Cardiac fibroblast (primary cell): Measurements from ENCODE around the gene RUNDC3A.

Source experiments
- DNase-seq, 2 donors: peaks; one replicate each; pipeline versions ENCODE4 v3.0.0 to v3.0.0-alpha.2; 2010; ENCODE audit warnings: low read depth in 2 of 2
- H3K4me3 ChIP-seq, 2 donors: replicated peaks in 1 of 2; 1 replicate in 1 of 2; 2 replicates in 1 of 2; pipeline ENCODE4 v1.5.1; 2011; ENCODE audit warnings: low read depth in 2 of 2, low read length in 2 of 2, mild to moderate bottlenecking in 2 of 2, moderate library complexity in 1 of 2
- CTCF ChIP-seq: IDR thresholded peaks from one replicate; pipeline ENCODE4 v1.5.1; 2011; ENCODE audit warnings: low read depth, mild to moderate bottlenecking, low read length, inconsistent platforms

RUNDC3A gene

GRCh38 chr17:44282264-44282663, 26.1 kb upstream of the RUNDC3A start:
- no peak for TF ChIP-seq CTCF
- no peak overlapping the region for H3K4me3 ChIP-seq
- DNase-seq: no peak

GRCh38 chr17:44283344-44284023, 24.9 kb upstream of the RUNDC3A start:
- TF ChIP-seq CTCF: no peak
- no peak for DNase-seq
- no peak overlapping the region for H3K4me3 ChIP-seq

- TF ChIP-seq CTCF: no peak
- H3K4me3 ChIP-seq: no peak overlapping the region
- DNase-seq: no peak
These were observed 24.4 kb upstream of the RUNDC3A start for GRCh38 chr17:44284024-44284400.

- H3K4me3 ChIP-seq: no peak overlapping the region
- TF ChIP-seq CTCF: no peak
- DNase-seq: no peak
These were observed 20.8 kb upstream of the RUNDC3A start for GRCh38 chr17:44287651-44288050.

GRCh38 chr17:44293509-44294226, 14.7 kb upstream of the RUNDC3A start:
- no peak overlapping the region for H3K4me3 ChIP-seq
- no peak for DNase-seq
- TF ChIP-seq CTCF: no peak

DNA sequence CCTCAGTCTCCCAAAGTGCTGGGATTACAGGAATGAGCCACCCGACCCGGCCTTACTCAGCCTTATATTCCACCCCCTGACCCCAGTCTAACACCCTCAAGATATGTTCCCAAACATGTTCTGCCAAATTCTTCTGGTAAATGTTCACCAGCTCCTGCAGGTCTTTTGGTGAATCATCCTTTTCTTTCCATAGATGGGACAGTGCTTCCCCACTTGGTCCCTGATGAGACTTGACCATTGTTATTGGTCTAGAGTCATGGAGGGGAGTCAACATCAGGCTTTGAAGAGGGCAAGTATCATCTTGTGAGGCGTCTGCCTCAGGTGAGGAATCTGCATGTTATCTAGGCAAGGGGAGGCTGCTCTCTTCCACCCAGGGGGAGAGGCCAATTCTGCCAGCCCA, 10.4 kb upstream of the RUNDC3A start:
- no peak overlapping the region for H3K4me3 ChIP-seq
- TF ChIP-seq CTCF: no peak
- no peak for DNase-seq

DNA sequence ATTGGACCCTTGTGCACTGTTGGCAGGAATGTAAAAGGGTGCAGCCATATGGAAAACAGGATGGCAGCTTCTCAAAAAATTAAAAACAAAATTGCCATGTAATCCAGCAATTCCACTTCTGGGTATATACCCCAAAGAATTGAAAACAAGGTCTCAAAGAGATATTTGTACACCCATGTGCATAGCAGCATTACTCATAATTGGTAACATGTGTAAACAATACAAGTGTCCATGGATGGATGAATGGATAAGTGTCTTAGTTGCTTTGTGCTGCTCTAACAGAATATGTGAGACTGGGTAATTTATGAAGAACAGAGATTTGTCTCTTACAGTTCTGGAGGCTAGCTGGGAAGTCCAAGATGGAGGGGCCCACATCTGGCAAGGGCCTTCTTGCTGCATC, 3.8 kb upstream of the RUNDC3A start:
- no peak overlapping the region for H3K4me3 ChIP-seq
- DNase-seq: no peak
- TF ChIP-seq CTCF: no peak
